IPS-18a (cell line): ENCODE measurements around the gene KCND3.

Experiments used
- H3K27ac ChIP-seq: one replicate; pipeline ENCODE4 v1.5.1; 2013; ENCODE audit warnings: low read length
- H3K27me3 ChIP-seq: one replicate; pipeline ENCODE4 v1.6.1; 2013; ENCODE audit warnings: mild to moderate bottlenecking, low read length; ENCODE audit not compliant: control insufficient read depth, insufficient read depth
- H3K36me3 ChIP-seq: one replicate; pipeline ENCODE4 v1.6.1; 2013; ENCODE audit warnings: low read depth, low read length; ENCODE audit not compliant: control insufficient read depth
- H3K4me1 ChIP-seq: one replicate; pipeline ENCODE4 v1.6.1; 2013; ENCODE audit warnings: low read depth, low read length; ENCODE audit not compliant: control insufficient read depth
- H3K4me3 ChIP-seq: one replicate; pipeline ENCODE4 v1.5.1; 2013; ENCODE audit warnings: low read length
- H3K9ac ChIP-seq: one replicate; pipeline ENCODE4 v1.6.1; 2013; ENCODE audit warnings: mild to moderate bottlenecking, low read length, moderate library complexity
- H3K9me3 ChIP-seq: one replicate; pipeline ENCODE4 v1.6.1; 2013; ENCODE audit warnings: low read depth, low read length; ENCODE audit not compliant: control insufficient read depth

KCND3 gene

DNA sequence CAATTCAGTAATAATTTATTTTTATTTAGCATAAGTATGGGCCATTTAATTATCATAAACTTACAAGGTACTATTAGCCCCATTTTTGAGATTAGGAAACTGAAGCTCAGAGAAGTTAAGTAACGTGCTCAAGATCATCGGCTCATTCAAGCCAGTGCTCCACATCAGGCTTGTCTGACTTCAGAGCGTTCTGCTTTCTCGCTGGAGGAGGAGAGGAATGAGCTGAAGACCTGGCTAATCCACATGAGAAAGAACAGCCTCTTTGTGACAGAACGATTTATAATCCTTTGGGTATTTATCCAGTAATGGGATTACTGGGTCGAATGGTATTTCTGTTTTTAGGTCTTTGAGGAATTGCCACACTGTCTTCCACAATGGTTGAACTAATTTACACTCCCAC lies 194.1 kb downstream of the KCND3 start:
- no peak overlapping the region for H3K4me3 ChIP-seq
- H3K27me3 ChIP-seq, result no peaks in the 10 kb centered on the region
- H3K36me3 ChIP-seq, result no peaks in the 10 kb centered on the region
- no peaks in the 10 kb centered on the region for H3K4me1 ChIP-seq
- H3K27ac ChIP-seq, result no peak overlapping the region
- H3K9ac ChIP-seq, result no peak overlapping the region
- no peaks in the 10 kb centered on the region for H3K9me3 ChIP-seq

DNA sequence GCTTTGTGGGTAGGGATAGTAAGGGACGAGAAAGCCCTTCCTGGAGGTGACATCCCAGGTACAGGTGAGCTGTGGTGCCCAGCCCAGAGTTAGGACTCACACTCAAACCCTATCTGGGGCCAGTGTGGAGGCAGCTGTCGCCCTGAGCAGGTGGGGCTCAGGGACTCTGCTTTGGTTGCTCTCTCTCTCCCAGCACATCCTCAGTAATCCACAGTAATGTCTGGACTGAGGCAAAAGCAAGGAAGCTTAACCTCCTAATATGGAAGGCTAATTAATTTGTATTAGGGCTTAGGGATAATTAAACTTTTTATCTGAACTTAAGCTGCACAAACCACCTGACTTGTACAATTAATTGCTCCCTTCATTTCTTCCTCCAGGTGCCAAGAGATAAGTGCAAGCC lies 195.5 kb downstream of the KCND3 start:
- H3K27ac ChIP-seq, result no peak overlapping the region
- no peaks in the 10 kb centered on the region for H3K9me3 ChIP-seq
- no peak overlapping the region for H3K9ac ChIP-seq
- no peak overlapping the region for H3K4me3 ChIP-seq
- no peaks in the 10 kb centered on the region for H3K4me1 ChIP-seq
- no peaks in the 10 kb centered on the region for H3K27me3 ChIP-seq
- H3K36me3 ChIP-seq, result no peaks in the 10 kb centered on the region

DNA sequence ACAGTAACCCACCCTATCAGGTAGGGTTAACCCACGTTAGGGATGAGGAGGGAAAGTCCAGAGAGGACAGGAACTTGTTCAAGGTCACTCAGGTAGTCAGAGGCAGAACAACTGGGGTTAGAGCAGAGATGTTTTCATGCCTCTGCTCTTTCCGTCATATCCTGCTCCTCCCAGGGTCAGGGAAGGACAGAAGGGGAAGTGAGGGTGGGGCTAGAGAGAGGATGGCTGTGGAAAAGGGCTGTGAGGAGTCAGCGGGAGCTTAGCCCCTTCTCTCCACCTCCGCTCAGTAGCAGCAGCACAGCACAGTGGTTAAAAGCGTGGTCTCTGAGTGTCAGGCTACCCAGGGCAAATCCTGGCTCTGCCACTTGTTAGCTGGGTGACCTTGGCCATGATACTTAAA lies 197.2 kb downstream of the KCND3 start:
- Histone ChIP-seq H3K4me3 (no peak overlapping the region), H3K36me3 (no peaks in the 10 kb centered on the region), H3K27ac (no peak overlapping the region), H3K9me3 (no peaks in the 10 kb centered on the region), H3K9ac (no peak overlapping the region), H3K27me3 (no peaks in the 10 kb centered on the region), H3K4me1 (no peaks in the 10 kb centered on the region)

DNA sequence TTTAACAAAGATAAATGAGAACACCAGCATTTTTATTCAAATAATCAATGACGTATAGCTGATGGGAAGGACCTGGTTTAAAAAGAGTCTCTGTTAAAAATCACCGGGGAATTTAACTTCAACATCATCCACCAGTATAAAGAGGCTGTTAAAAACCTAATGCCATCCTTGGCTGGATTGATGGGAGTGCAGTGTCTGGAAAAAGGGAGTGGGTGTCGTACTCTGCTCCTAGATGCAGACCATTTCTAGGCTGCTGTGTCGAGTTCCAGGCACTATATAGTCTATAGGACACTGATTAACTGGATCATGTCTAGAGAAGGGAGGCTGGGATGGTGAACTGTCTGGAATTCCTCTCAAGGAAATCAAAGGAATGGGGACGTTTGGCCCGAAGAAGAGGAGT lies 197.7 kb downstream of the KCND3 start:
- H3K27me3 ChIP-seq, result no peaks in the 10 kb centered on the region
- no peak overlapping the region for H3K9ac ChIP-seq
- H3K4me3 ChIP-seq, result no peak overlapping the region
- no peaks in the 10 kb centered on the region for H3K9me3 ChIP-seq
- H3K27ac ChIP-seq, result no peak overlapping the region
- no peaks in the 10 kb centered on the region for H3K4me1 ChIP-seq
- no peaks in the 10 kb centered on the region for H3K36me3 ChIP-seq

DNA sequence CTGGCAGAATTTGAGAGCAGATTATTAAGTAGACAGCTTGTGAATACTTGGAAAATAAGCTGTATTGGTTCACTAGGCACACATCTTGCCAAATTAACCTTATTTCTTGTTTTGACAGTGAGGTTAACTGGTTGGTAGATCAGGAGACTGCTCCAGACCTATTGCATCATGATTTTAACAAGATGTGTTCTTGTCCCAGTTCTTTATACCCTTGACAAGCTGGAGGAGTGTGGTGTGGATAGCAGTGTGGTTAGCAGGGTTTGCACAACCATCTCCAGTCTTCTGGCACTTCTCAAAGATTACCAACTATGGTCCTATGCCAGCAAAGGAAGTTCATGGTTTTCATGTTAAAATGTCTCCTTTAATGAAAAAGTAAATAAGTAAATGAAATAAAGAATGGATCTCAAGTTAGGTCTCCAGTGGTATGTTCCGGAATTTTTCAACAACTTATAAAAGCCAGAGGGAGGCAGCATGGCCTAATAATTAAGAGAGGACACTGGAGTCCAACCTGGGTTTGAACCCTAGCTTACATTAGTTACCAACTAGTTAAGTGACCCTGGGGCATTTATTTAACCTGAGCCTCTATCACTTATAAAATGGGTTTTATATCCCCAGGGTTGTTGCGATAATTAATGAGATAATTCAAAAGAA lies 199.7 kb downstream of the KCND3 start:
- Histone ChIP-seq H3K9me3 (no peaks in the 10 kb centered on the region), H3K27me3 (no peaks in the 10 kb centered on the region), H3K27ac (no peak overlapping the region), H3K4me3 (no peak overlapping the region), H3K36me3 (no peaks in the 10 kb centered on the region), H3K4me1 (no peaks in the 10 kb centered on the region), H3K9ac (no peak overlapping the region)

DNA sequence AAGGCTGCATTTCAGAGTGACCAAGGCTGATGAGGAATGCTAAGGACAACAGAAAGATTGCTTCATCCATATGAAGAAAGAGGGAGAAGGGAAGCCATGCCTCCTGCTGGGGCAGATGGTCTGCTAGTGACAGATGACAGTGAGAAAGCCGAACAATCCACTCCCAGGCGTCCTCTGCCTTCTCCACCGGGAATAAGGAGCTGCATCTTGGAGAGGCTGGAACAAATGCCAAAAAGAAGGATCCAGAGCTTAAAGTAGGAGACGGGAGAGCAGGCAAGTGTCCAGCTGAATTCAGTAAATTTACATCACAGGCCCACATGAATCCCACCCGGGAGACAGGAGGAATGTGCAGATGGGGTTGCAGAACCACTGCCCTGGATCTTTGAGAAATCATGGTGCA lies 200.3 kb downstream of the KCND3 start:
- Histone ChIP-seq H3K4me1 (no peaks in the 10 kb centered on the region), H3K9me3 (no peaks in the 10 kb centered on the region), H3K9ac (no peak overlapping the region), H3K27ac (no peak overlapping the region), H3K27me3 (no peaks in the 10 kb centered on the region), H3K36me3 (no peaks in the 10 kb centered on the region), H3K4me3 (no peak overlapping the region)

DNA sequence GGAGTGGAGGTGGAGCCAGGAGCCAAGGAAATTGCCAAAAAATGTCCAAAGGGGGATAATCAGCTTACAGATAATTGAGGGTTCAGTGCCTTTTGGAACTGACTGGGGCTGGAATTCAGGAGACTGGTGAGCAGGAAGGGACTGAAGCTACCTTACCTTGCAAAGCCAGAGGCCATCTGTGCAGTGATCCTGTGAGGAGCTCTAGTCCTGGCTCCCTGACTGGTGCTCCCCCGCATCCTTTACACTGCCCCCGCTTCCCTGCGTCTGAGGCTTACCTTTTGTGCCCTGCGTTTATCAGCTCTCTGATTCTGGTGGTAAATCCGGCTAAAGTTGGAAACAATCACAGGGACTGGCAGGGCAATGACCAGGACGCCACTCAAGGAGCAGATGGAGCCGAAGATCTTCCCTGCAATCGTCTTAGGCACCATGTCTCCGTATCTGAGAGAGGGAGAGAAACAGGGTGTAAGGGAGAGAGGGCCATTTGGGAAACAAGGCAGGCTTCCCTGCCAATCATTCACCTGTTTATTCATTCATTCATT lies 202.7 kb downstream of the KCND3 start:
- Histone ChIP-seq H3K36me3 (no peaks in the 10 kb centered on the region), H3K27ac (no peak overlapping the region), H3K27me3 (no peaks in the 10 kb centered on the region), H3K9ac (no peak overlapping the region), H3K4me1 (no peaks in the 10 kb centered on the region), H3K4me3 (no peak overlapping the region), H3K9me3 (no peaks in the 10 kb centered on the region)

DNA sequence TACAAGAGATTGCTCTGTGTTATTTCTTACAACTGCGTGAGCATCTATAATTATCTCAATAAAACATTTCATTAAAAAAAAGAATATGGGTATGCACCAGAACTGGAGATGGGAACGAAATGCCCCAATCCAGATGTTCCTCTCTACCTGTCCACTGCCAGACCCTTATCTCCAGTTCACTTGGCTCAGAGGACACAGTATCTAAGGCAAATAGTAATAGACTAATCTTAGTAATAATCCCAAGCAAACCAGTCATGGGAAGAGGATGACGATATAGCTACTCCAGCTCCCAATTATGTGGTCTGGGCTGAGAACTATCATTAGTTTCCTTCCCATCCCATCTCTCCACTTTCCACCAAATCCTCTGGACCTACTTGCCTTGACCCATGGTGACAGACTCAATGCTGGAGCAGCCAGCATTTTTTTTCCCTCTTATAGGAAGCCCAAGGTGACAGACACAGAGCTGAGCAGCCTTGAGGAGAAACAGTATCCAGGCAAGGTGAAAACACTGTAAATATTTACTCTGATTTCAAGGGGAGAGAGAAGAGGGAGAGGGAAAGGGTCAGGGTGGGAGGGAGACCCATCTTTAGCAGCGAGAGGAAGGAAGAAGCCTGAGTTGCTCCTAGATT lies 205.1 kb downstream of the KCND3 start:
- Histone ChIP-seq H3K9me3 (no peaks in the 10 kb centered on the region), H3K4me1 (no peaks in the 10 kb centered on the region), H3K27ac (no peak overlapping the region), H3K27me3 (no peaks in the 10 kb centered on the region), H3K4me3 (no peak overlapping the region), H3K36me3 (no peaks in the 10 kb centered on the region), H3K9ac (no peak overlapping the region)

DNA sequence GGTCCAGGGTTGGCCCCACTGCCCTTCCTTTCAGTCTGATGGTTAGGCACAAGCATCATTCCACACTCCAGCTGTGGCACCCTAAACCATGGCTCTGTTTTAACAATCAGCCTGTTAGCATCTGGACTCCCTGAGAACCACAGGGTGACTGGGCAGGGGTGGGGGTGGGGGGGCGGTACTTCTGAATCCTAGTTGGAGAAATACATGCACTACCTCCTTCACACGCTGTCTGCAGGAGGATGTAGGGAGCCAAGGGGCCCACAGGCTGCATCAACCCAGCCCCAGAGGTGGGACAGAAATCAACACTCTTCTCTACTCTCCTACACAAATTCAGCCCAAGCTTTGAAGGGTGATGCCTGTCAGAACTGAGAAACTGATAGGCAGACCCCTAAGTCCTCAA lies 209.9 kb downstream of the KCND3 start:
- H3K9ac ChIP-seq, result no peak overlapping the region
- H3K9me3 ChIP-seq, result no peaks in the 10 kb centered on the region
- H3K4me1 ChIP-seq, result no peaks in the 10 kb centered on the region
- no peaks in the 10 kb centered on the region for H3K27me3 ChIP-seq
- no peak overlapping the region for H3K27ac ChIP-seq
- no peak overlapping the region for H3K4me3 ChIP-seq
- no peaks in the 10 kb centered on the region for H3K36me3 ChIP-seq

DNA sequence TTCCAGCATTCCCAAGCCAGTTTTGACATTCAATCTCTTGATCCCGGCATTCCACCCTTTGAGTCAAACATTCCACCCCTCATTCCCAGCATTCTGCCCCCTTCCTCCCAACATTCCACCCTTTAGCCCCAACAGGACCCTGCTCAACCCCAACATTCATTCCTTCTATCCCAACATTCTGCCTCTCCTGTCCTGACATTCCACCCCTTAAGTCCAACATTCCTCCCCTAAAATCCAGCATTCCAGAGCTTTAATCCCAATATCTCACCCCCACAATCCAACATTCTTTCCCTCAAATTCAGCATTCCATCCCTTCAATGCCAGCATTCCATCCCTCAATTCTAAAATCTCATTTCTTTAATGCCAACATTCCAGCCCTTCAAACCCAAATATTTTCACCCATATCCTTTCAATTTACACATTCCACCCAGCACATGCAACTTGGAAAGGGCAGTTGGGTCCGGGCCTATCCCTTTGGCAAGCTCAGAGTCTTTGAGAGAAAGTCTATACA lies 210.9 kb downstream of the KCND3 start:
- Histone ChIP-seq H3K27ac (no peak overlapping the region), H3K27me3 (no peaks in the 10 kb centered on the region), H3K36me3 (no peaks in the 10 kb centered on the region), H3K4me3 (no peak overlapping the region), H3K4me1 (no peaks in the 10 kb centered on the region), H3K9me3 (no peaks in the 10 kb centered on the region), H3K9ac (no peak overlapping the region)

DNA sequence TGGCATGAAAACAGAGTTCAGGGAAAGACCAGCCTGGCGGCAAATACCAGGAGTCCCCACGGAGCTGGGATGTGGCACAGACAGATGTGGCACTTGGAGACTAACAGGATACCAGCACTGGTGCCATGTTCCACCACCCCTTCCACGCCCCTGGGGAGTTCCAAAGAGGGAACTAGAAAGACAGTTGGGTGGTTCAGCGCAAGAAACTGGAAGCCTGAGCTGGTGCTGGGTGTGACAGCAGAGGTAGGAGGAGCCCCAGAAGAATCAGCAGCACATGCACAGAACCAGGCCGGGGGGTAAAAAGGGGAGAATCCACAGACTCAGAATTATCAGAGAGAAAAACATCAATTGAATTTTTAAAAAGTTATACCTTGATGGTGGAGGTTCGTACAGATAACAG lies 211.4 kb downstream of the KCND3 start:
- no peak overlapping the region for H3K27ac ChIP-seq

DNA sequence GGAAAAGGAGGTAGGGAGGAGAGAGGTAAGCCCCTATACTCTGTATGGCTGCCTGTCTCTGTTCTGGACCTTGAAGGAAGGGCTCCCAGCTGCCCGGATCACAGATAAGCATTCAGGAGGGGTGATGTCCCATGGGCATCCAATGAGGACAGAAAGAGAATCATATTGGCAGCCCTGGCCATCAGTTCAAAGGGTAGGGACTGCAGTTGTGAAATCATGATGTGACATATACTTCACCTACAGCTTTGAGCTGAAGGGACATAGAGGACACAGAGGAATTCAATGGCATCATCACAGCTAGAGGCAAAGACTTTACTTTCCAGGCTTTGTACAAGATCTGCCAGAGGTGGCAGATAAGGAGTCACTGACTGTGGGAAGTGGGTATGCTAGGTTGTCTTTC lies 212.2 kb downstream of the KCND3 start:
- no peak overlapping the region for H3K27ac ChIP-seq
- no peaks in the 10 kb centered on the region for H3K27me3 ChIP-seq
- no peak overlapping the region for H3K4me3 ChIP-seq

More for the DNA sequence above, 211.4 kb downstream of the KCND3 start:
- no peaks in the 10 kb centered on the region for H3K27me3 ChIP-seq
- no peaks in the 10 kb centered on the region for H3K36me3 ChIP-seq
- H3K9me3 ChIP-seq, result no peaks in the 10 kb centered on the region
- no peak overlapping the region for H3K9ac ChIP-seq
- H3K4me3 ChIP-seq, result no peak overlapping the region
- no peaks in the 10 kb centered on the region for H3K4me1 ChIP-seq

More for the DNA sequence above, 212.2 kb downstream of the KCND3 start:
- Histone ChIP-seq H3K9me3 (no peaks in the 10 kb centered on the region), H3K4me1 (no peaks in the 10 kb centered on the region), H3K9ac (no peak overlapping the region), H3K36me3 (no peaks in the 10 kb centered on the region)
